ENCODE data around the gene THY1. TPM values are rescaled to one million over a fixed set of nuclear protein-coding genes. Genes with fewer than 3 reads are reported as not detected.
"Not testable (repeated sequence)": the region's sequence is repeated elsewhere in the genome, so short reads cannot be mapped to it uniquely, and the experiment has no call there.

Gene THY1
- total RNA-seq, 4 donors from 2014 or later = 13.3 to 70.1 (median 25.4) TPM

DNA sequence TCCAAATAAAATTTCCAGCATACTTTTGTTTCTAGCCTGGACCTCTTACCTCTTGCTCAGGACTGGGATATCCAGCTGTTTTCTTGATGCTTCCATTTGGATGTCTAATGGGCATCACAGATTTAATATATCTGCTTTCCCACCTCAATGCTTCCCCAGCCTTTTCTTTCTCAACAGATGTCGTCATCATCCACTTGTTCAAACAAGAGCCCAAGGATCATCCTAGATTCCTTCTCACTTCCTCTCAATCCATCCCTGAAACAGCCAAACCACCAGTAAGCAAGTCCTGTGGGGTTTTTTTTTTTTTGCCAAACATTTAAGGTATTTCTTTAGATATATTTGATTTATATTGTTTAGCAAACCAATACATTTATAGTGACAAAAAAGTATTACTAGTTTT, 12.5 kb downstream of the THY1 start:
- TF ChIP-seq POLR2A (IDR thresholded peaks at IDR 0.05; ENCODE audit: low read depth) (no peak), EP300 (IDR thresholded peaks at IDR 0.05) (no peak), POLR2AphosphoS5 (IDR thresholded peaks at IDR 0.05) (no peak)
- TF ChIP-seq, protein P1, sequence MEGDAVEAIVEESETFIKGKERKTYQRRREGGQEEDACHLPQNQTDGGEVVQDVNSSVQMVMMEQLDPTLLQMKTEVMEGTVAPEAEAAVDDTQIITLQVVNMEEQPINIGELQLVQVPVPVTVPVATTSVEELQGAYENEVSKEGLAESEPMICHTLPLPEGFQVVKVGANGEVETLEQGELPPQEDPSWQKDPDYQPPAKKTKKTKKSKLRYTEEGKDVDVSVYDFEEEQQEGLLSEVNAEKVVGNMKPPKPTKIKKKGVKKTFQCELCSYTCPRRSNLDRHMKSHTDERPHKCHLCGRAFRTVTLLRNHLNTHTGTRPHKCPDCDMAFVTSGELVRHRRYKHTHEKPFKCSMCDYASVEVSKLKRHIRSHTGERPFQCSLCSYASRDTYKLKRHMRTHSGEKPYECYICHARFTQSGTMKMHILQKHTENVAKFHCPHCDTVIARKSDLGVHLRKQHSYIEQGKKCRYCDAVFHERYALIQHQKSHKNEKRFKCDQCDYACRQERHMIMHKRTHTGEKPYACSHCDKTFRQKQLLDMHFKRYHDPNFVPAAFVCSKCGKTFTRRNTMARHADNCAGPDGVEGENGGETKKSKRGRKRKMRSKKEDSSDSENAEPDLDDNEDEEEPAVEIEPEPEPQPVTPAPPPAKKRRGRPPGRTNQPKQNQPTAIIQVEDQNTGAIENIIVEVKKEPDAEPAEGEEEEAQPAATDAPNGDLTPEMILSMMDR (IDR thresholded peaks at IDR 0.05) = no peak
- no peak overlapping the region for H3K4me3 ChIP-seq
- H3K27ac ChIP-seq (replicated peaks in 1 of 4) = no peak overlapping the region
- H3K9me3 ChIP-seq = no peaks in the 10 kb centered on the region
- H3K27me3 ChIP-seq = no peaks in the 10 kb centered on the region
- WGBS = 91% methylated on average over 1 of the region's 1 CpG
- DNase-seq (ENCODE audit: extremely low spot score) = no peak
- peaks cover 0 to 3% (median 0%) of the 10 kb centered on the region in 4 donors for H3K36me3 ChIP-seq
- intact Hi-C loops (cut with DNase I) = no loop called here
- H3K4me1 ChIP-seq = no peaks in the 10 kb centered on the region

DNA sequence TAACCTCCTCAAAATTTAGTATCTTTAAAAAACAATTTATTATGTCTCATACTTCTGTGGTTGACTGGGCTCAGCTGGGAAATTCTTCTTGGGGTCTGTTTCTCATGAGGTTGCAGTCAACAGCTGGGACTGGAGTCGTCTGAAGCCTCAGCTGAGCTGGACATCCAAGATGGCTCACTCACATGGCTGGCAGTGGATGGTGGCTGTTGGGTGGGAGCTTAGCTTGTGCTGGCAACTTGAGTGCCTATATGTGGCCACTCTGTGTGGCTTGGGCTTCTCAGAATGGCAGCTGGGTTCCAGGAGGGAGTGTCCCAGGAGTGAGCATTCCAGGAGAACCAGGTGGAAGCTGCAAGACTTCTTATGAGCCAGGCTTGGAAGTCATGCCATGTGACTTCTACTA, 13.2 kb downstream of the THY1 start:
- Histone ChIP-seq H3K27me3 (no peaks in the 10 kb centered on the region), H3K9me3 (no peaks in the 10 kb centered on the region), H3K4me1 (no peaks in the 10 kb centered on the region), H3K36me3 (peaks cover 0 to 3% (median 0%) of the 10 kb centered on the region in 4 donors), H3K4me3 (no peak overlapping the region), H3K27ac (replicated peaks in 1 of 4) (no peak overlapping the region)
- no CpG with 5 or more reads among the region's 1 CpG for WGBS
- no peak for DNase-seq (ENCODE audit: extremely low spot score)
- intact Hi-C loops (cut with DNase I) = no loop called here
- TF ChIP-seq, protein P1 (IDR thresholded peaks at IDR 0.05) = no peak

DNA sequence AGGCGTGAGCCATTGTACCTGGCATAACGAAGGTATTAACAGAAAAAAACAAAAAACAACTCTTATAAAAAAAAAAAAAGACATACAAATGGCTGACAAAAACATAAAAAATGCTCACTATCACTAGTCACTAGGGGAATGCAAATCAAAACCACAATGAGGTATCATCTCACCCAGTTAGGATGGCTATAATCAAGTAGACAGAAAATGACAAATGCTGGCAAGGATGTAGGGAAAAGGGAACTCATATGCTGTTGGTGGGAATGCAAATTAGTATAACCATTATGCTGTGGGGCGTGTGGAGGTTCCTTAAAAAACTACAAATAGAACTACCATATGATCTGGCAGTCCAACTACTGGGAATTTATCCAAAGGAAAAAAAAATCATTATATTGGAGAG, 17.0 kb downstream of the THY1 start:
- intact Hi-C loops (cut with DNase I) = no loop called here
- no peak for DNase-seq (ENCODE audit: extremely low spot score)
- H3K27ac ChIP-seq (replicated peaks in 1 of 4) = no peak overlapping the region
- WGBS = 91% methylated on average over 3 of the region's 3 CpGs
- H3K4me1 ChIP-seq = no peaks in the 10 kb centered on the region
- H3K27me3 ChIP-seq = no peaks in the 10 kb centered on the region
- TF ChIP-seq EP300 (IDR thresholded peaks at IDR 0.05) = no peak
- TF ChIP-seq, protein P1 (IDR thresholded peaks at IDR 0.05) = no peak
- no peak for TF ChIP-seq POLR2A (IDR thresholded peaks at IDR 0.05; ENCODE audit: low read depth)
- TF ChIP-seq POLR2AphosphoS5 (IDR thresholded peaks at IDR 0.05) = no peak
- H3K36me3 ChIP-seq = no peaks in the 10 kb centered on the region
- no peak overlapping the region for H3K4me3 ChIP-seq
- peaks cover 0 to 4% (median 3%) of the 10 kb centered on the region in 4 donors for H3K9me3 ChIP-seq

DNA sequence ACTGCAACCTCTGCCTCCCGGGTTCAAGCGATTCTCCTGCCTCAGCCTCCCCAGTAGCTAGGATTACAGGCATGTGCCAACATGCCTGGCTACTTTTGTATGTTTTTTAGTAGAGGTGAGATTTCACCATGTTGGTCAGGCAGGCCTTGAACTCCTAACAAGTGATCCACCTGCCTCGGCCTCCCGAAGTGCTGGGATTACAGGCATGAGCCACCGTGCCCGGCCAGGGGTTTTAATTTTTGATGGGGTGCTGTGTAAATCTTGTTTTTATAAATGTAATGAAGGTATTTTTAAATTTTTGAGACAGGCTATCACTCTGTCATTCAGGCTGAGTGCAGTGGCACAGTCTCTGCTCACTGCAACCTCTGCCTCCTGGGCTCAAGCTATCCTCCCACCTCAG, 17.5 kb downstream of the THY1 start:
- H3K4me3 ChIP-seq; intact Hi-C loops (cut with DNase I); DNase-seq (ENCODE audit: extremely low spot score); H3K27ac ChIP-seq (replicated peaks in 1 of 4); H3K36me3 ChIP-seq; H3K4me1 ChIP-seq; H3K9me3 ChIP-seq; H3K27me3 ChIP-seq: not testable (repeated sequence)
- WGBS = 97% methylated on average over 6 of the region's 6 CpGs

DNA sequence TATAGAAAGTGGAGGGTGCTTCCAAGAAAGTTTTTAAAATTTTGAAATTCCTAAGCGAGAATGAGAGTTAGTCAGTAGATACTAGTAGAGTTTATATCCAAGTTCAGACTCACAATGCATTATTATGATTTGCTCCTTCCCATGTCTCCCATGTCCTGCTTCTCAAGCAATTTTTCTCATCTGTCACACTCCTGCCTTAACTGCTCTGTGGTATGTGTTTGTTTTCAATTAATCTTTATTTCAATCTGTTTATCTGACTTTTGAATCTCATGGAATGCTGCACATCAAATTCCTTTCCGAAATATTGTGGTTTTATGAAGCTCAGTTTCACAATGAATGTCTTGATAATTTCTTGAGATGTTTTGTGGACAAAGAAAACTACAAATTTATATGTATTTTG, 18.1 kb downstream of the THY1 start:
- no peak overlapping the region for H3K27ac ChIP-seq (replicated peaks in 1 of 4)
- intact Hi-C loops (cut with DNase I) = no loop called here
- no peaks in the 10 kb centered on the region for H3K27me3 ChIP-seq
- H3K36me3 ChIP-seq = no peaks in the 10 kb centered on the region
- no peak overlapping the region for H3K4me3 ChIP-seq
- 67% methylated on average over 2 of the region's 2 CpGs for WGBS
- peaks cover 0 to 14% (median 7%) of the 10 kb centered on the region in 4 donors for H3K9me3 ChIP-seq
- TF ChIP-seq EP300 (IDR thresholded peaks at IDR 0.05) = no peak
- no peak for TF ChIP-seq POLR2AphosphoS5 (IDR thresholded peaks at IDR 0.05)
- TF ChIP-seq, protein P1 (IDR thresholded peaks at IDR 0.05) = no peak
- TF ChIP-seq POLR2A (IDR thresholded peaks at IDR 0.05; ENCODE audit: low read depth) = no peak
- DNase-seq (ENCODE audit: extremely low spot score) = no peak
- no peaks in the 10 kb centered on the region for H3K4me1 ChIP-seq

All from esophagus muscularis mucosa (tissue), 4 donors.